ENCODE results near the gene MYOT.

GRCh38 chr5:137843676-137844299 lies 23.9 kb upstream of the MYOT start:
- TF ChIP-seq, protein P1, sequence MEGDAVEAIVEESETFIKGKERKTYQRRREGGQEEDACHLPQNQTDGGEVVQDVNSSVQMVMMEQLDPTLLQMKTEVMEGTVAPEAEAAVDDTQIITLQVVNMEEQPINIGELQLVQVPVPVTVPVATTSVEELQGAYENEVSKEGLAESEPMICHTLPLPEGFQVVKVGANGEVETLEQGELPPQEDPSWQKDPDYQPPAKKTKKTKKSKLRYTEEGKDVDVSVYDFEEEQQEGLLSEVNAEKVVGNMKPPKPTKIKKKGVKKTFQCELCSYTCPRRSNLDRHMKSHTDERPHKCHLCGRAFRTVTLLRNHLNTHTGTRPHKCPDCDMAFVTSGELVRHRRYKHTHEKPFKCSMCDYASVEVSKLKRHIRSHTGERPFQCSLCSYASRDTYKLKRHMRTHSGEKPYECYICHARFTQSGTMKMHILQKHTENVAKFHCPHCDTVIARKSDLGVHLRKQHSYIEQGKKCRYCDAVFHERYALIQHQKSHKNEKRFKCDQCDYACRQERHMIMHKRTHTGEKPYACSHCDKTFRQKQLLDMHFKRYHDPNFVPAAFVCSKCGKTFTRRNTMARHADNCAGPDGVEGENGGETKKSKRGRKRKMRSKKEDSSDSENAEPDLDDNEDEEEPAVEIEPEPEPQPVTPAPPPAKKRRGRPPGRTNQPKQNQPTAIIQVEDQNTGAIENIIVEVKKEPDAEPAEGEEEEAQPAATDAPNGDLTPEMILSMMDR (IDR thresholded peaks at IDR 0.05; ENCODE audit: low read length) = no peak
- TF ChIP-seq EZH2 (optimal IDR thresholded peaks at IDR 0.05; ENCODE audit: low read depth, low read length) (no peak), EZH2phosphoT487 (IDR thresholded peaks at IDR 0.05; ENCODE audit: low read length) (no peak)
